ENCODE measurements around the gene SLC22A16. TPM values are rescaled to one million over a fixed set of nuclear protein-coding genes. Genes with fewer than 3 reads are reported as not detected.
"Not testable (repeated sequence)": the region's sequence is repeated elsewhere in the genome, so short reads cannot be mapped to it uniquely, and the experiment has no call there.

Gene SLC22A16
- total RNA-seq, 1 experiment from 2014 or later = not detected

- TF ChIP-seq TCF7L2 (IDR thresholded peaks at IDR 0.05; ENCODE audit: borderline replicate concordance, extremely low read depth, insufficient read depth, insufficient read length) = no peak
- no peak for TF ChIP-seq ZFX (IDR thresholded peaks at IDR 0.05)
- peak; percentile 92; the same call in 1 of the 2 replicates for TF ChIP-seq CBX3 (IDR thresholded peaks at IDR 0.05; ENCODE audit: low read depth)
Measured at GRCh38 chr6:110509617-110510241, 33.3 kb upstream of the SLC22A16 start (continued).

DNA sequence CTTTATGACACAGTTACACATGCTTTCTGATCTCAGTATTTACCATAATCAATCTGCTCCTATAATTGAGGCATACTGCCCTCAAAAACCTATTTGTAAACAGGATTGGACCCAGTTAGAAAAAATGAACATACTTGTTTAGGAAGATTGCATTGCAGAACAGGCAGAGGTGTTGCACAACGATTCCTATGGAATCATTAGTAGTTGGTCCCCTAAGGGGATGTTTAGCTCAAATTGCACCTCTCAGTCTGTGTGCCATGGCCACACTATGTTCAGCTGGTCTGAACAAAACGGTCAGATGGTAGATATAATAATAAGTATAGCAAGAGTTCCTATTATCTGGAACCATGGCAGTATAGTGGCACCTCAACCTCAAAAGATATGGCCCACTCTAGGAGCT lies 28.5 kb upstream of the SLC22A16 start:
- H3K9me2 ChIP-seq (ENCODE audit: insufficient read depth); CTCF ChIA-PET; H2AFZ ChIP-seq (ENCODE audit: low read depth, low read length, poor library complexity, severe bottlenecking); RAD21 ChIA-PET (ENCODE audit: low non-redundant PET in 1 of 2, low total read pairs in 2 of 2, uncharacterized antibody in 2 of 2, unreplicated experiment in 2 of 2); H3K9me3 ChIP-seq (ENCODE audit: control insufficient read depth in 1 of 2, insufficient read depth in 1 of 2, low read depth in 1 of 2, low read length in 2 of 2); H3K79me2 ChIP-seq (ENCODE audit: insufficient read depth, low read length); H3K36me3 ChIP-seq (ENCODE audit: control insufficient read depth in 1 of 2, insufficient read depth in 2 of 2, low read length in 2 of 2); H3K27ac ChIP-seq (ENCODE audit: low read depth, low read length); H3K4me2 ChIP-seq (ENCODE audit: low read length); POLR2A ChIA-PET; intact Hi-C loops (cut with micrococcal nuclease); ATAC-seq; H3K9ac ChIP-seq (ENCODE audit: low read length); DNase-seq (ENCODE audit: low read depth, low spot score); H3K27me3 ChIP-seq (ENCODE audit: insufficient read depth, low read length); H3K4me3 ChIP-seq (replicated peaks in 1 of 2; ENCODE audit: low read depth in 1 of 2, low read length in 2 of 2); BruUV-seq (replicated peaks); H4K20me1 ChIP-seq (ENCODE audit: insufficient read depth): not testable (repeated sequence)
- peaks cover 12 to 13% of the 10 kb centered on the region in 2 experiments for H3K4me1 ChIP-seq (ENCODE audit: control insufficient read depth in 1 of 2, insufficient read depth in 2 of 2, low read length in 2 of 2)

- no TSS peak for BruUV-seq (replicated peaks)
- H3K79me2 ChIP-seq (ENCODE audit: insufficient read depth, low read length) = no peaks in the 10 kb centered on the region
- peaks cover 7 to 19% of the 10 kb centered on the region in 2 experiments; a peak in 3 of 4 replicates for H3K4me1 ChIP-seq (ENCODE audit: control insufficient read depth in 1 of 2, insufficient read depth in 2 of 2, low read length in 2 of 2)
- no peaks in the 10 kb centered on the region for H3K9me2 ChIP-seq (ENCODE audit: insufficient read depth)
- intact Hi-C loops (cut with micrococcal nuclease) = no loop called here
- no peaks in the 10 kb centered on the region for H4K20me1 ChIP-seq (ENCODE audit: insufficient read depth)
- no peak overlapping the region for H2AFZ ChIP-seq (ENCODE audit: low read depth, low read length, poor library complexity, severe bottlenecking)
- H3K36me3 ChIP-seq (ENCODE audit: control insufficient read depth in 1 of 2, insufficient read depth in 2 of 2, low read length in 2 of 2) = no peaks in the 10 kb centered on the region
- ATAC-seq (no peak), DNase-seq (ENCODE audit: low read depth, low spot score) (no peak)
- no peak overlapping the region for H3K9ac ChIP-seq (ENCODE audit: low read length)
- no peak overlapping the region for H3K4me2 ChIP-seq (ENCODE audit: low read length)
- H3K9me3 ChIP-seq (ENCODE audit: control insufficient read depth in 1 of 2, insufficient read depth in 1 of 2, low read depth in 1 of 2, low read length in 2 of 2) = no peaks in the 10 kb centered on the region
- ChIA-PET POLR2A (no interaction called here), RAD21 (ENCODE audit: low non-redundant PET in 1 of 2, low total read pairs in 2 of 2, uncharacterized antibody in 2 of 2, unreplicated experiment in 2 of 2) (no interaction called here), CTCF (no interaction called here)
- no peaks in the 10 kb centered on the region for H3K27me3 ChIP-seq (ENCODE audit: insufficient read depth, low read length)
- H3K4me3 ChIP-seq (replicated peaks in 1 of 2; ENCODE audit: low read depth in 1 of 2, low read length in 2 of 2) = no peak overlapping the region
- H3K27ac ChIP-seq (ENCODE audit: low read depth, low read length) = no peak overlapping the region
- TF ChIP-seq TCF7L2 (IDR thresholded peaks at IDR 0.05; ENCODE audit: borderline replicate concordance, extremely low read depth, insufficient read depth, insufficient read length) (no peak), ZFX (IDR thresholded peaks at IDR 0.05) (no peak), POLR2A (IDR thresholded peaks at IDR 0.05; ENCODE audit: borderline replicate concordance, extremely low read depth, insufficient read depth, insufficient read length) (no peak), RAD21 (IDR thresholded peaks at IDR 0.05; ENCODE audit: low read depth) (no peak), SP1 (IDR thresholded peaks at IDR 0.05; ENCODE audit: low read depth) (no peak), CEBPB (IDR thresholded peaks at IDR 0.05; ENCODE audit: low read depth) (no peak), ELF1 (IDR thresholded peaks at IDR 0.05; ENCODE audit: borderline replicate concordance, low read depth) (no peak), EGR1 (IDR thresholded peaks at IDR 0.05; ENCODE audit: low read depth) (no peak), EZH2 (IDR thresholded peaks at IDR 0.05) (no peak), JUND (IDR thresholded peaks at IDR 0.05) (no peak), EZH2phosphoT487 (IDR thresholded peaks at IDR 0.05; ENCODE audit: borderline replicate concordance) (no peak), FOSL1 (IDR thresholded peaks at IDR 0.05; ENCODE audit: low read depth) (no peak), SRF (IDR thresholded peaks at IDR 0.05; ENCODE audit: low read depth) (no peak), POLR2AphosphoS5 (IDR thresholded peaks at IDR 0.05; ENCODE audit: low read depth, low read length) (no peak)
- TF ChIP-seq, protein P1, sequence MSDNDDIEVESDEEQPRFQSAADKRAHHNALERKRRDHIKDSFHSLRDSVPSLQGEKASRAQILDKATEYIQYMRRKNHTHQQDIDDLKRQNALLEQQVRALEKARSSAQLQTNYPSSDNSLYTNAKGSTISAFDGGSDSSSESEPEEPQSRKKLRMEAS (IDR thresholded peaks at IDR 0.05) = no peak
- TF ChIP-seq, protein P2, sequence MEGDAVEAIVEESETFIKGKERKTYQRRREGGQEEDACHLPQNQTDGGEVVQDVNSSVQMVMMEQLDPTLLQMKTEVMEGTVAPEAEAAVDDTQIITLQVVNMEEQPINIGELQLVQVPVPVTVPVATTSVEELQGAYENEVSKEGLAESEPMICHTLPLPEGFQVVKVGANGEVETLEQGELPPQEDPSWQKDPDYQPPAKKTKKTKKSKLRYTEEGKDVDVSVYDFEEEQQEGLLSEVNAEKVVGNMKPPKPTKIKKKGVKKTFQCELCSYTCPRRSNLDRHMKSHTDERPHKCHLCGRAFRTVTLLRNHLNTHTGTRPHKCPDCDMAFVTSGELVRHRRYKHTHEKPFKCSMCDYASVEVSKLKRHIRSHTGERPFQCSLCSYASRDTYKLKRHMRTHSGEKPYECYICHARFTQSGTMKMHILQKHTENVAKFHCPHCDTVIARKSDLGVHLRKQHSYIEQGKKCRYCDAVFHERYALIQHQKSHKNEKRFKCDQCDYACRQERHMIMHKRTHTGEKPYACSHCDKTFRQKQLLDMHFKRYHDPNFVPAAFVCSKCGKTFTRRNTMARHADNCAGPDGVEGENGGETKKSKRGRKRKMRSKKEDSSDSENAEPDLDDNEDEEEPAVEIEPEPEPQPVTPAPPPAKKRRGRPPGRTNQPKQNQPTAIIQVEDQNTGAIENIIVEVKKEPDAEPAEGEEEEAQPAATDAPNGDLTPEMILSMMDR (IDR thresholded peaks at IDR 0.05 in 2 of 3, conservative IDR thresholded peaks at IDR 0.05 in 1 of 3; ENCODE audit: borderline replicate concordance in 1 of 3, insufficient read depth in 1 of 3, low read depth in 2 of 3, low read length in 2 of 3) = no peak
Measured at GRCh38 chr6:110495949-110496348, 19.5 kb upstream of the SLC22A16 start.

Data from HCT116 (cell line).